ENCODE results near the gene PCNT. TPM values are rescaled to one million over a fixed set of nuclear protein-coding genes. Genes with fewer than 3 reads are reported as not detected.
A peak's percentile ranks its signal among the peaks of the same experiment; 100 is the strongest.

The PCNT gene
- total RNA-seq = 10 to 100 TPM; 53.3 to 68.2 (median 56.2) TPM
- polyA plus RNA-seq = 10 to 100 TPM; 13.7 to 29.6 TPM
- total RNA-seq = 135 reads per million, percentile 89 among the genes with 10 or more reads in this experiment

GRCh38 chr21:46323710-46324389, at the start of gene PCNT, which contains the start of gene C21orf58:
Gene PCNT (plus strand): TSS chr21:46324156. CDS start chr21:46324229, 73 bp downstream.
Gene C21orf58 (minus strand): TSS chr21:46323870. CDS start chr21:46322738, 1,132 bp downstream.
- H3K4me3 Mint-ChIP-seq = peak within 1 kb of the TSS; percentile 90 to 98 (median 96)
- H3K4me1 Mint-ChIP-seq = peaks cover 14 to 44% (median 33%) of the 10 kb centered on the region in 7 donors
- Histone ChIP-seq H3K36me3 (ENCODE audit: control insufficient read depth in 2 of 3, insufficient read depth in 3 of 3, low read length in 3 of 3) (peaks cover 0 to 13% (median 2%) of the 10 kb centered on the region in 3 experiments), H3K4me1 (ENCODE audit: control insufficient read depth in 2 of 2, insufficient read depth in 2 of 2, low read length in 2 of 2) (peaks cover 0 to 16% of the 10 kb centered on the region in 2 donors), H3K4me3 (ENCODE audit: low read length) (peak within 1 kb of the TSS; percentile 98), H3K9me3 (ENCODE audit: control insufficient read depth in 2 of 3, low read length in 3 of 3) (no peaks in the 10 kb centered on the region), H3K27me3 (ENCODE audit: control insufficient read depth in 2 of 2, insufficient read depth in 2 of 2, low read length in 2 of 2) (no peaks in the 10 kb centered on the region), H3K27ac (ENCODE audit: low read depth, low read length) (peak within 1 kb of the TSS; percentile 97)
- H3K27me3 Mint-ChIP-seq = no peaks in the 10 kb centered on the region
- peak; percentile 90 for ATAC-seq
- peaks cover 0 to 11% (median 3%) of the 10 kb centered on the region in 5 donors for H3K36me3 Mint-ChIP-seq
- ChIA-PET POLR2A (interaction anchor here (1.2 kb wide), 1 partner anchor 89 kb away, joined by 3 read pairs; no protein-coding TSS in a partner anchor), CTCF (no interaction called here)
- H3K9me3 Mint-ChIP-seq = peaks cover 0 to 2% (median 0%) of the 10 kb centered on the region in 11 donors
- DNase-seq = peak; percentile 96 to 99 (median 98)
- H3K27ac Mint-ChIP-seq = peak within 1 kb of the TSS; percentile 91 to 99 (median 97)
- intact Hi-C loops (cut with micrococcal nuclease) = loop anchor here (1.0 to 5.0 kb wide), 10 partner anchors 38 to 732 kb away; partner anchors contain the start of genes DIP2A (in 2 of the 2), YBEY (in 2 of the 2), PCBP3 (in 1 of the 2) and SPATC1L (in 1 of the 2)

- Mint-ChIP-seq H3K27ac (peak overlapping the region in 2 of 9 donors; percentile 12 to 38), H3K9me3 (no peaks in the 10 kb centered on the region), H3K4me1 (peaks cover 1 to 15% (median 8%) of the 10 kb centered on the region in 7 donors), H3K4me3 (no peak overlapping the region), H3K36me3 (peaks cover 19 to 58% (median 33%) of the 10 kb centered on the region in 5 donors), H3K27me3 (no peaks in the 10 kb centered on the region)
- peaks cover 17 to 93% (median 31%) of the 10 kb centered on the region in 3 experiments for H3K36me3 ChIP-seq (ENCODE audit: control insufficient read depth in 2 of 3, insufficient read depth in 3 of 3, low read length in 3 of 3)
- DNase-seq (no peak), ATAC-seq (no peak)
- no peak overlapping the region for H3K4me3 ChIP-seq (ENCODE audit: low read length)
- ChIA-PET POLR2A (interaction anchor here (1.1 kb wide), 1 partner anchor 28 kb away, joined by 4 read pairs; no protein-coding TSS in a partner anchor), CTCF (interaction anchor here (0.6 kb wide), 1 partner anchor 301 kb away, joined by 4 read pairs; no protein-coding TSS in a partner anchor)
- no peaks in the 10 kb centered on the region for H3K27me3 ChIP-seq (ENCODE audit: control insufficient read depth in 2 of 2, insufficient read depth in 2 of 2, low read length in 2 of 2)
- intact Hi-C loops (cut with micrococcal nuclease) = no loop called here
- no peak overlapping the region for H3K27ac ChIP-seq (ENCODE audit: low read depth, low read length)
- H3K9me3 ChIP-seq (ENCODE audit: control insufficient read depth in 2 of 3, low read length in 3 of 3) = no peaks in the 10 kb centered on the region
- H3K4me1 ChIP-seq (ENCODE audit: control insufficient read depth in 2 of 2, insufficient read depth in 2 of 2, low read length in 2 of 2) = no peaks in the 10 kb centered on the region
Observed at GRCh38 chr21:46274797-46275390, 49.1 kb upstream of the PCNT start.

GRCh38 chr21:46284077-46284644, 39.8 kb upstream of the PCNT start:
- intact Hi-C loops (cut with micrococcal nuclease) = loop anchor here (2.0 to 10.0 kb wide), 3 partner anchors 141 to 309 kb away; no protein-coding TSS in a partner anchor
- ChIA-PET CTCF (interaction anchor here (1.3 kb wide), 1 partner anchor 41 kb away, joined by 6 read pairs; a partner anchor contains a TSS), POLR2A (interaction anchor here (0.6 to 0.9 kb wide), 4 partner anchors 16 to 272 kb away, joined by 3 to 5 read pairs (median 4); no protein-coding TSS in a partner anchor)
- ATAC-seq (no peak), DNase-seq (no peak)
- Mint-ChIP-seq H3K4me3 (peak overlapping the region; percentile 69 to 98 (median 78)), H3K27ac (peak overlapping the region; percentile 9 to 93 (median 61)), H3K27me3 (no peaks in the 10 kb centered on the region), H3K36me3 (peaks cover 4 to 40% (median 25%) of the 10 kb centered on the region in 5 donors), H3K4me1 (peaks cover 25 to 79% (median 60%) of the 10 kb centered on the region in 7 donors), H3K9me3 (no peaks in the 10 kb centered on the region)
- Histone ChIP-seq H3K27me3 (ENCODE audit: control insufficient read depth in 2 of 2, insufficient read depth in 2 of 2, low read length in 2 of 2) (no peaks in the 10 kb centered on the region), H3K9me3 (ENCODE audit: control insufficient read depth in 2 of 3, low read length in 3 of 3) (no peaks in the 10 kb centered on the region), H3K4me1 (ENCODE audit: control insufficient read depth in 2 of 2, insufficient read depth in 2 of 2, low read length in 2 of 2) (peaks cover 27 to 34% of the 10 kb centered on the region in 2 donors), H3K27ac (ENCODE audit: low read depth, low read length) (peak overlapping the region; percentile 86), H3K4me3 (ENCODE audit: low read length) (no peak overlapping the region), H3K36me3 (ENCODE audit: control insufficient read depth in 2 of 3, insufficient read depth in 3 of 3, low read length in 3 of 3) (peaks cover 0 to 39% (median 13%) of the 10 kb centered on the region in 3 experiments)

GRCh38 chr21:46284733-46285132, 39.2 kb upstream of the PCNT start:
- Histone ChIP-seq H3K9me3 (ENCODE audit: control insufficient read depth in 2 of 3, low read length in 3 of 3) (no peaks in the 10 kb centered on the region), H3K36me3 (ENCODE audit: control insufficient read depth in 2 of 3, insufficient read depth in 3 of 3, low read length in 3 of 3) (peaks cover 0 to 33% (median 7%) of the 10 kb centered on the region in 3 experiments), H3K4me3 (ENCODE audit: low read length) (peak overlapping the region; percentile 58), H3K27ac (ENCODE audit: low read depth, low read length) (peak overlapping the region; percentile 86), H3K4me1 (ENCODE audit: control insufficient read depth in 2 of 2, insufficient read depth in 2 of 2, low read length in 2 of 2) (peaks cover 27 to 34% of the 10 kb centered on the region in 2 donors), H3K27me3 (ENCODE audit: control insufficient read depth in 2 of 2, insufficient read depth in 2 of 2, low read length in 2 of 2) (no peaks in the 10 kb centered on the region)
- Mint-ChIP-seq H3K36me3 (peaks cover 4 to 36% (median 24%) of the 10 kb centered on the region in 5 donors), H3K4me1 (peaks cover 21 to 78% (median 64%) of the 10 kb centered on the region in 7 donors), H3K27me3 (no peaks in the 10 kb centered on the region), H3K9me3 (no peaks in the 10 kb centered on the region), H3K27ac (peak overlapping the region in 8 of 9 donors; percentile 81 to 94 (median 92)), H3K4me3 (peak overlapping the region; percentile 89 to 99 (median 93))
- ATAC-seq (no peak), DNase-seq (no peak)
- intact Hi-C loops (cut with micrococcal nuclease) = loop anchor here (1.0 to 10.0 kb wide), 7 partner anchors 32 to 310 kb away; partner anchors contain the start of gene DIP2A (in 1 of the 2)
- ChIA-PET CTCF (interaction anchor here (1.3 kb wide), 1 partner anchor 41 kb away, joined by 6 read pairs; a partner anchor contains a TSS), POLR2A (interaction anchor here (0.9 to 1.8 kb wide), 4 partner anchors 16 to 396 kb away, joined by 3 to 4 read pairs (median 4); a partner anchor contains a TSS)

- ATAC-seq = no peak
- H3K27ac Mint-ChIP-seq = peak within 1 kb of the TSS; percentile 92 to 98 (median 97)
- Histone ChIP-seq H3K4me3 (ENCODE audit: low read length) (peak within 1 kb of the TSS; percentile 58), H3K36me3 (ENCODE audit: control insufficient read depth in 2 of 3, insufficient read depth in 3 of 3, low read length in 3 of 3) (peaks cover 0 to 28% (median 4%) of the 10 kb centered on the region in 3 experiments), H3K27me3 (ENCODE audit: control insufficient read depth in 2 of 2, insufficient read depth in 2 of 2, low read length in 2 of 2) (no peaks in the 10 kb centered on the region), H3K9me3 (ENCODE audit: control insufficient read depth in 2 of 3, low read length in 3 of 3) (no peaks in the 10 kb centered on the region), H3K27ac (ENCODE audit: low read depth, low read length) (peak within 1 kb of the TSS; percentile 86), H3K4me1 (ENCODE audit: control insufficient read depth in 2 of 2, insufficient read depth in 2 of 2, low read length in 2 of 2) (peaks cover 27 to 34% of the 10 kb centered on the region in 2 donors)
- no peaks in the 10 kb centered on the region for H3K27me3 Mint-ChIP-seq
- peaks cover 4 to 36% (median 21%) of the 10 kb centered on the region in 5 donors for H3K36me3 Mint-ChIP-seq
- H3K4me3 Mint-ChIP-seq = peak within 1 kb of the TSS; percentile 89 to 99 (median 98)
- peaks cover 21 to 77% (median 67%) of the 10 kb centered on the region in 7 donors for H3K4me1 Mint-ChIP-seq
- no peaks in the 10 kb centered on the region for H3K9me3 Mint-ChIP-seq
- ChIA-PET POLR2A (interaction anchor here (0.9 to 1.8 kb wide), 5 partner anchors 10 to 396 kb away, joined by 3 to 6 read pairs (median 4); a partner anchor contains a TSS), CTCF (interaction anchor here (1.3 kb wide), 1 partner anchor 40 kb away, joined by 6 read pairs; a partner anchor contains a TSS)
- no peak for DNase-seq
- intact Hi-C loops (cut with micrococcal nuclease) = loop anchor here (1.0 to 10.0 kb wide), 7 partner anchors 33 to 310 kb away; partner anchors contain the start of gene DIP2A (in 1 of the 2)
Observed at GRCh38 chr21:46285206-46285661, 38.7 kb upstream of the PCNT start, which contains the start of gene MCM3AP. Gene MCM3AP (minus strand): TSS chr21:46285611. CDS start chr21:46285286, 325 bp downstream.

All from naive thymus-derived CD4-positive, alpha-beta T cell (primary cell).